ENCODE data around the gene PPP1R3F.

The PPP1R3F gene

DNA sequence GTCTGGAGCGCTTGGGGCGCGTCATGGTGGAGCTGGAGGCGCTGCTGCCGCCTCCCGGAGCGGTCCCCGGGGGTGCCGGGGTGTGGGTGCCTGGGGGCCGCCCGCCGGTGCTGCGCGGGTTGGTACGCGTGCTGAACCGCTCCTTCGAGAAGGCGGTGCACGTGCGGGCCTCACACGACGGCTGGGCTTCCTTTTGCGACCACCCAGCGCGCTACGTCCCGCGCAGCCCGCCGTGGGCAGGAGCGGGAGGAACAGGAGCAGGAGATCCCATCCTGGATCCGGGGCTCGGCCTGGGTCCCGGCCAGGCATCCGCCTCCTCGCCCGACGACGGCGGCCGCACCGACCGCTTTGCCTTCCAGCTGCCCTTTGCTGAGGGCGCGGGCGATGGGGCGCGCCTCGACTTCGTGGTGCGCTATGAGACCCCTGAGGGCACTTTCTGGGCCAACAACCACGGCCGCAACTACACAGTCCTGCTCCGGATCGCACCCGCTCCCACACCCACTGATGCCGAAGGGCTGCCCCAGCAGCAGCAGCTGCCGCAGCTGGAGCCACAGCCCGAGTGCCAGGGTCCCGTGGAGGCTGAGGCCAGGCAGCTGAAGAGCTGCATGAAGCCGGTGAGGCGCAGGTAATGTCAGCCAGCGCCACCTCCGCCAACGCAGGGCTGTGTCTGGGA is 792 bp downstream of the PPP1R3F start:
- Histone ChIP-seq H3K9me3 (ENCODE audit: control insufficient read depth in 1 of 2, low read length in 2 of 2) (no peaks in the 10 kb centered on the region), H3K4me3 (ENCODE audit: low read depth in 1 of 2, low read length in 2 of 2) (peak overlapping the region; percentile 58 to 63), H3K4me1 (ENCODE audit: control insufficient read depth in 1 of 2, insufficient read depth in 2 of 2, low read length in 2 of 2) (peaks cover 24 to 27% of the 10 kb centered on the region in 2 donors), H3K36me3 (ENCODE audit: control insufficient read depth in 1 of 2, insufficient read depth in 2 of 2, low read length in 2 of 2) (peaks cover 0 to 4% of the 10 kb centered on the region in 2 donors), H3K9ac (ENCODE audit: low read depth in 1 of 2, low read length in 2 of 2) (peak overlapping the region; percentile 63), H3K27me3 (ENCODE audit: control insufficient read depth in 1 of 2, insufficient read depth in 2 of 2, low read length in 2 of 2) (no peaks in the 10 kb centered on the region), H3K27ac (ENCODE audit: low read depth, low read length) (peak overlapping the region; percentile 85)

- no peaks in the 10 kb centered on the region for H3K27me3 ChIP-seq (ENCODE audit: control insufficient read depth in 1 of 2, insufficient read depth in 2 of 2, low read length in 2 of 2)
- H3K27ac ChIP-seq (ENCODE audit: low read depth, low read length) = no peak overlapping the region
- peak overlapping the region; percentile 58 to 63 for H3K4me3 ChIP-seq (ENCODE audit: low read depth in 1 of 2, low read length in 2 of 2)
- H3K36me3 ChIP-seq (ENCODE audit: control insufficient read depth in 1 of 2, insufficient read depth in 2 of 2, low read length in 2 of 2) = peaks cover 0 to 4% of the 10 kb centered on the region in 2 donors
- peaks cover 24 to 27% of the 10 kb centered on the region in 2 donors for H3K4me1 ChIP-seq (ENCODE audit: control insufficient read depth in 1 of 2, insufficient read depth in 2 of 2, low read length in 2 of 2)
- H3K9me3 ChIP-seq (ENCODE audit: control insufficient read depth in 1 of 2, low read length in 2 of 2) = no peaks in the 10 kb centered on the region
- peak overlapping the region in 1 of 2 donors; percentile 10 for H3K9ac ChIP-seq (ENCODE audit: low read depth in 1 of 2, low read length in 2 of 2)
Observed at GRCh38 chrX:49271341-49271740, 1.7 kb downstream of the PPP1R3F start.

- Histone ChIP-seq H3K9ac (ENCODE audit: low read depth in 1 of 2, low read length in 2 of 2) (no peak overlapping the region), H3K36me3 (ENCODE audit: control insufficient read depth in 1 of 2, insufficient read depth in 2 of 2, low read length in 2 of 2) (peaks cover 0 to 4% of the 10 kb centered on the region in 2 donors), H3K27ac (ENCODE audit: low read depth, low read length) (no peak overlapping the region)
Observed at GRCh38 chrX:49272421-49272820, 2.8 kb downstream of the PPP1R3F start.

DNA sequence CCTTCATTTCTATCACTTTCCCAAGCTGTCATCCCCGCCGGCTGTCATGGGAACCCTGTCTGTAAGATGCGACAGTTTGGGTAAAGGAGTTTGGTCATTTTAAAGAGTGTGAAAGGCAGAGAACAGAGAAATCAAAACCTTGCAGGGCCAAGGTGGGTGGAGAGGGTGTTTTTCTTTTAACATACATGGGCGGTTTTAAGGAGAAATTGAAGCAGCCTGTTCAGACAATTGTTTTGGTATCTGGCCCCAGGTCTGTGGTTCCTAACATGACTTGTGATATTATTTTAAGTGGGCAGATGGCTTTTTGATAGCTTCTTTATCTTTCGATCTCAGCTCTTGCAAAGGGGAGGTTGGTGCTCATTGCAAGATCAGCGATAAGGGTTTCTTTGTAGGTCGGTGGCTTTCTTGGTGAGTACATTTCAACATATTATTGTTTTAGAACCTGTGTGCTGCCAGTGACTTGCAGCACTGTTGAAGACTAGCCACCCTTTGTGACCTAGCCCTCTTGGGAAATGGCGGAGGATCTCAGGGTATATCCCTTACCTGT is 3.7 kb downstream of the PPP1R3F start:
- Histone ChIP-seq H3K27me3 (ENCODE audit: control insufficient read depth in 1 of 2, insufficient read depth in 2 of 2, low read length in 2 of 2) (no peaks in the 10 kb centered on the region), H3K27ac (ENCODE audit: low read depth, low read length) (no peak overlapping the region), H3K9ac (ENCODE audit: low read depth in 1 of 2, low read length in 2 of 2) (no peak overlapping the region), H3K9me3 (ENCODE audit: control insufficient read depth in 1 of 2, low read length in 2 of 2) (no peaks in the 10 kb centered on the region), H3K36me3 (ENCODE audit: control insufficient read depth in 1 of 2, insufficient read depth in 2 of 2, low read length in 2 of 2) (peaks cover 0 to 4% of the 10 kb centered on the region in 2 donors), H3K4me1 (ENCODE audit: control insufficient read depth in 1 of 2, insufficient read depth in 2 of 2, low read length in 2 of 2) (peaks cover 24 to 27% of the 10 kb centered on the region in 2 donors), H3K4me3 (ENCODE audit: low read depth in 1 of 2, low read length in 2 of 2) (no peak overlapping the region)

More at GRCh38 chrX:49272421-49272820, 2.8 kb downstream of the PPP1R3F start:
- H3K4me1 ChIP-seq (ENCODE audit: control insufficient read depth in 1 of 2, insufficient read depth in 2 of 2, low read length in 2 of 2) = peaks cover 24 to 27% of the 10 kb centered on the region in 2 donors
- peak overlapping the region in 1 of 2 donors; percentile 40 for H3K4me3 ChIP-seq (ENCODE audit: low read depth in 1 of 2, low read length in 2 of 2)
- H3K9me3 ChIP-seq (ENCODE audit: control insufficient read depth in 1 of 2, low read length in 2 of 2) = no peaks in the 10 kb centered on the region
- no peaks in the 10 kb centered on the region for H3K27me3 ChIP-seq (ENCODE audit: control insufficient read depth in 1 of 2, insufficient read depth in 2 of 2, low read length in 2 of 2)

DNA sequence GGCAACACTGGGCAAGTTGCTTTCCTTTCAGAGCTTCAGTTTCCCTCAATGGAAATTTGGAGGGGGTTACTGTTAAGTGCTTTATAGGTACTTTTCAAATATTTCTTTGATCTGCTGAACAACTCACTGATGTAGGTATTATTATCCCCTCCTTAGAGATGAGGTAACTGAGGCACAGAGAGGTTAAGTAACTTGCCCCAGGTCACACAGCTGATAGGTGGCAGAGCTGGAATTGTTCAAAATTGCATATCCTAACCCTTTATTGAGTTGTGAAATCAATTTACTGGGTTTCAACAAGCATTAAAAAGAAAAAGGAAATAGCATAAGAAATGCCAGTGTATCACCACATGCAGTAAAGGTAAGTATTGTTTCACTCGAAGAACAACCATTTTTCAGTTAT is 6.6 kb downstream of the PPP1R3F start:
- Histone ChIP-seq H3K27me3 (ENCODE audit: control insufficient read depth in 1 of 2, insufficient read depth in 2 of 2, low read length in 2 of 2) (no peaks in the 10 kb centered on the region), H3K9ac (ENCODE audit: low read depth in 1 of 2, low read length in 2 of 2) (no peak overlapping the region), H3K9me3 (ENCODE audit: control insufficient read depth in 1 of 2, low read length in 2 of 2) (no peaks in the 10 kb centered on the region), H3K4me1 (ENCODE audit: control insufficient read depth in 1 of 2, insufficient read depth in 2 of 2, low read length in 2 of 2) (peaks cover 15 to 19% of the 10 kb centered on the region in 2 donors), H3K36me3 (ENCODE audit: control insufficient read depth in 1 of 2, insufficient read depth in 2 of 2, low read length in 2 of 2) (peaks cover 0 to 4% of the 10 kb centered on the region in 2 donors), H3K4me3 (ENCODE audit: low read depth in 1 of 2, low read length in 2 of 2) (no peak overlapping the region), H3K27ac (ENCODE audit: low read depth, low read length) (no peak overlapping the region)

DNA sequence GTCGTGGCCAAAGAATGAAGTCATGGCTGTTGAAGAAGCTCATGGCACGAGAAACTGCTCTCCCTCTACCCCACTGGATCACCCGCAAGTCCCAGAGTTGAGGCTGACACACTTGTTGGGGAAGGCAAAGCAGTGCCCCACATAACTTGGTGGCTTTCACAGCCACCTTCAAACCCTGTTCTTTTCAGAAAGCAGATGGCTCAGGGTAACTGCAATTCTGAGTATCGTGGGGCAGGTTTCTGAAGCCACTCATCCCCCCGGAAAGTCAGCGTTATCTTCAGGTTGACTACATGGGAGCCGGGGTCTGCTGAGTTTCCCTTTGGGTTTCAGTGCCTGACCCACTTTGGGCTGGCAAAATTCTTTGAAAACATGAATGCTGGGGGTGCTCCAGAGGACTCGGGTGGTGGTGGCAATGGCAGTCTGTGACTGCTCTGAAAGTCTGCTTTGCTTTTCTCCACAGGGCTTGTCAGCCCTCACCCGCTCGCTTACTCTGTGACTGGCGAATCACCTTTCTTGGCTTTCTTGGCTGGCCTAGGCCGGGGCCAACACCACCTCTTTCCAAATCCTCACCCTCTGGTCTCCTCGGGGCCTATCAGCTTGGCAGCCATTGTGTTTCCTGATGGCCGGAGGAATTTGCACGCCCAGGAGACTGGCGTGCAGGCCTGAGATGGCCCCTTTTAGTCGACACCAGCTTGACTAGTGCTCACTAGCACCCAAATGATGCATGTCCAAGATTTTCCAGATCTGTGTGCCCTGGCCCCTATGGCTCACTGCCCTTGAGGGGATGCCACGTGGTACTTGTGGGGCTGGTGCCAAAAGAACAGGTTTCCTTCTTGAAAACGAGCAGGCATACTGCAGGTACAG is 7.3 kb downstream of the PPP1R3F start:
- H3K36me3 ChIP-seq (ENCODE audit: control insufficient read depth in 1 of 2, insufficient read depth in 2 of 2, low read length in 2 of 2) = peaks cover 0 to 4% of the 10 kb centered on the region in 2 donors
- H3K9ac ChIP-seq (ENCODE audit: low read depth in 1 of 2, low read length in 2 of 2) = no peak overlapping the region
- no peaks in the 10 kb centered on the region for H3K9me3 ChIP-seq (ENCODE audit: control insufficient read depth in 1 of 2, low read length in 2 of 2)
- no peaks in the 10 kb centered on the region for H3K27me3 ChIP-seq (ENCODE audit: control insufficient read depth in 1 of 2, insufficient read depth in 2 of 2, low read length in 2 of 2)
- peaks cover 8 to 12% of the 10 kb centered on the region in 2 donors for H3K4me1 ChIP-seq (ENCODE audit: control insufficient read depth in 1 of 2, insufficient read depth in 2 of 2, low read length in 2 of 2)
- H3K27ac ChIP-seq (ENCODE audit: low read depth, low read length) = no peak overlapping the region
- no peak overlapping the region for H3K4me3 ChIP-seq (ENCODE audit: low read depth in 1 of 2, low read length in 2 of 2)

DNA sequence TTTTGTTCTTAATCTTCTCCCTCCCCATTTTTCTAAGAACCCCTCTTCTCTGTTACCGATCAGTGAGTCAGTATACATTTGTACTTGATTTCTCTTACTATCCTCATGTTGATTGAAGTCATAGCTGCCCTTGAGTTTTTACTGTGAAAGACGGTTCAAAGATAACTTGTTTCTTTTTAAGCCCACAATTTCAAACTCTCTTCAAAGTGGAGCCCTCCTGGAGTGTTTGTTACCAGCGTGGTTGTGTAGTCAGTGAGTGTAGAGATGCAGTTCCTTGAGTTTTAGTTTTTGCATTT is 7.9 kb downstream of the PPP1R3F start:
- H3K9me3 ChIP-seq (ENCODE audit: control insufficient read depth in 1 of 2, low read length in 2 of 2) = no peaks in the 10 kb centered on the region
- H3K27ac ChIP-seq (ENCODE audit: low read depth, low read length) = no peak overlapping the region
- peaks cover 2 to 6% of the 10 kb centered on the region in 2 donors for H3K4me1 ChIP-seq (ENCODE audit: control insufficient read depth in 1 of 2, insufficient read depth in 2 of 2, low read length in 2 of 2)
- no peak overlapping the region for H3K9ac ChIP-seq (ENCODE audit: low read depth in 1 of 2, low read length in 2 of 2)
- H3K36me3 ChIP-seq (ENCODE audit: control insufficient read depth in 1 of 2, insufficient read depth in 2 of 2, low read length in 2 of 2) = peaks cover 0 to 4% of the 10 kb centered on the region in 2 donors
- no peak overlapping the region for H3K4me3 ChIP-seq (ENCODE audit: low read depth in 1 of 2, low read length in 2 of 2)
- H3K27me3 ChIP-seq (ENCODE audit: control insufficient read depth in 1 of 2, insufficient read depth in 2 of 2, low read length in 2 of 2) = no peaks in the 10 kb centered on the region

DNA sequence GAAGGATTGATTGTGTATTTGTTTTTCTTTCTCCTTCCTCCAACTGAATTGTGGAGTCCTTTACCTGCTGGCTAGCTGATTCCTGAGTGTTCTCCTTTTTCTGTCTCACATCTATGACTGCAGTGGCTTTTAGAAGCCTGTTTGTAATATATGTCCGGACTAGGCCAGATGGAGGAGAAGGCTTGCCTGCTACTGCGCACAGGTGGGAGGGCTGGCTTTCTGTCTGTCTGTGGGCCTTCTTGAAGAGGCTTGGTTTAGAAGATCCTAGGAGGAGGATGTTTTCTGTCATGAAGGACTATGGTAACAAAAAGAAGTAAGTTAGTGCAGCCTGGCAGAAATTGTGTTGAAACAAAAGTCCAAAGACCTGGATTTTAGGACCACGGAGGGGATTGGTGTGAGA is 8.5 kb downstream of the PPP1R3F start:
- peaks cover 0 to 3% of the 10 kb centered on the region in 2 donors for H3K36me3 ChIP-seq (ENCODE audit: control insufficient read depth in 1 of 2, insufficient read depth in 2 of 2, low read length in 2 of 2)
- peaks cover 0 to 4% of the 10 kb centered on the region in 2 donors for H3K4me1 ChIP-seq (ENCODE audit: control insufficient read depth in 1 of 2, insufficient read depth in 2 of 2, low read length in 2 of 2)
- H3K9me3 ChIP-seq (ENCODE audit: control insufficient read depth in 1 of 2, low read length in 2 of 2) = no peaks in the 10 kb centered on the region
- no peak overlapping the region for H3K9ac ChIP-seq (ENCODE audit: low read depth in 1 of 2, low read length in 2 of 2)
- H3K27me3 ChIP-seq (ENCODE audit: control insufficient read depth in 1 of 2, insufficient read depth in 2 of 2, low read length in 2 of 2) = no peaks in the 10 kb centered on the region
- no peak overlapping the region for H3K27ac ChIP-seq (ENCODE audit: low read depth, low read length)
- no peak overlapping the region for H3K4me3 ChIP-seq (ENCODE audit: low read depth in 1 of 2, low read length in 2 of 2)

GRCh38 chrX:49282647-49283011 is 13.0 kb downstream of the PPP1R3F start:
- Histone ChIP-seq H3K4me3 (ENCODE audit: low read depth in 1 of 2, low read length in 2 of 2) (no peak overlapping the region), H3K27ac (ENCODE audit: low read depth, low read length) (no peak overlapping the region), H3K4me1 (ENCODE audit: control insufficient read depth in 1 of 2, insufficient read depth in 2 of 2, low read length in 2 of 2) (no peaks in the 10 kb centered on the region), H3K9ac (ENCODE audit: low read depth in 1 of 2, low read length in 2 of 2) (no peak overlapping the region), H3K9me3 (ENCODE audit: control insufficient read depth in 1 of 2, low read length in 2 of 2) (no peaks in the 10 kb centered on the region), H3K27me3 (ENCODE audit: control insufficient read depth in 1 of 2, insufficient read depth in 2 of 2, low read length in 2 of 2) (no peaks in the 10 kb centered on the region), H3K36me3 (ENCODE audit: control insufficient read depth in 1 of 2, insufficient read depth in 2 of 2, low read length in 2 of 2) (no peaks in the 10 kb centered on the region)

GRCh38 chrX:49284212-49284611 is 14.6 kb downstream of the PPP1R3F start:
- no peak overlapping the region for H3K27ac ChIP-seq (ENCODE audit: low read depth, low read length)
- H3K4me3 ChIP-seq (ENCODE audit: low read depth in 1 of 2, low read length in 2 of 2) = no peak overlapping the region
- H3K27me3 ChIP-seq (ENCODE audit: control insufficient read depth in 1 of 2, insufficient read depth in 2 of 2, low read length in 2 of 2) = no peaks in the 10 kb centered on the region
- no peaks in the 10 kb centered on the region for H3K36me3 ChIP-seq (ENCODE audit: control insufficient read depth in 1 of 2, insufficient read depth in 2 of 2, low read length in 2 of 2)
- H3K4me1 ChIP-seq (ENCODE audit: control insufficient read depth in 1 of 2, insufficient read depth in 2 of 2, low read length in 2 of 2) = no peaks in the 10 kb centered on the region
- no peak overlapping the region for H3K9ac ChIP-seq (ENCODE audit: low read depth in 1 of 2, low read length in 2 of 2)
- H3K9me3 ChIP-seq (ENCODE audit: control insufficient read depth in 1 of 2, low read length in 2 of 2) = no peaks in the 10 kb centered on the region

Data from duodenal mucosa (tissue), 2 donors.